ENCODE measurements around the gene UBR3.
"Not testable (repeated sequence)": the region's sequence is repeated elsewhere in the genome, so short reads cannot be mapped to it uniquely, and the experiment has no call there.

UBR3 gene

GRCh38 chr2:169849710-169850109, 22.5 kb downstream of the UBR3 start:
- DNase-seq (ENCODE audit: low spot score): no peak
- TF ChIP-seq CTCF (IDR thresholded peaks at IDR 0.05; ENCODE audit: extremely low read depth, missing control alignments): no peak

- TF ChIP-seq CTCF (IDR thresholded peaks at IDR 0.05; ENCODE audit: extremely low read depth, missing control alignments): no peak
- DNase-seq (ENCODE audit: low spot score): no peak
Observed at GRCh38 chr2:169853041-169853668, 25.9 kb downstream of the UBR3 start.

- not testable (repeated sequence) for DNase-seq (ENCODE audit: low spot score)
Observed at GRCh38 chr2:169855281-169856258, 28.3 kb downstream of the UBR3 start.

- no peak for TF ChIP-seq CTCF (IDR thresholded peaks at IDR 0.05; ENCODE audit: extremely low read depth, missing control alignments)
- no peak for DNase-seq (ENCODE audit: low spot score)
Observed at GRCh38 chr2:169859423-169859822, 32.2 kb downstream of the UBR3 start.

- no peak for DNase-seq (ENCODE audit: low spot score)
- TF ChIP-seq CTCF (IDR thresholded peaks at IDR 0.05; ENCODE audit: extremely low read depth, missing control alignments): no peak
Observed at GRCh38 chr2:169860149-169860548, 32.9 kb downstream of the UBR3 start.

GRCh38 chr2:169862816-169863215, 35.6 kb downstream of the UBR3 start:
- no peak for TF ChIP-seq CTCF (IDR thresholded peaks at IDR 0.05; ENCODE audit: extremely low read depth, missing control alignments)
- no peak for DNase-seq (ENCODE audit: low spot score)

- no peak for TF ChIP-seq CTCF (IDR thresholded peaks at IDR 0.05; ENCODE audit: extremely low read depth, missing control alignments)
- no peak for DNase-seq (ENCODE audit: low spot score)
Observed at GRCh38 chr2:169865492-169865891, 38.2 kb downstream of the UBR3 start.

- not testable (repeated sequence) for DNase-seq (ENCODE audit: low spot score)
Observed at GRCh38 chr2:169866230-169866629, 39.0 kb downstream of the UBR3 start.

Measured in GM20000 (cell line).